GM19395 (cell line): ENCODE data around the gene CGREF1.
"Not testable (repeated sequence)": the region's sequence is repeated elsewhere in the genome, so short reads cannot be mapped to it uniquely, and the experiment has no call there.

Source experiments
- ATAC-seq: cut with Tn5 transposase; IDR thresholded peaks from one replicate; pipeline ENCODE4 v1.9.1; 2021; ENCODE audit warnings: mild to moderate bottlenecking, moderate library complexity; ENCODE audit not compliant: unreplicated experiment

The CGREF1 gene

GRCh38 chr2:27115519-27115918 lies 3.4 kb downstream of the CGREF1 start:
- ATAC-seq: no peak

- not testable (repeated sequence) for ATAC-seq
Measured at GRCh38 chr2:27111392-27112078, 7.4 kb downstream of the CGREF1 start.

- ATAC-seq: not testable (repeated sequence)
Measured at GRCh38 chr2:27110603-27111352, 8.2 kb downstream of the CGREF1 start.

- ATAC-seq: no peak
Measured at GRCh38 chr2:27109083-27109482, 9.8 kb downstream of the CGREF1 start.

- no peak for ATAC-seq
Measured at GRCh38 chr2:27108221-27108620, 10.7 kb downstream of the CGREF1 start.

GRCh38 chr2:27105981-27106380 lies 12.9 kb downstream of the CGREF1 start:
- no peak for ATAC-seq

GRCh38 chr2:27102329-27102728 lies 16.6 kb downstream of the CGREF1 start:
- no peak for ATAC-seq

- ATAC-seq: no peak
Measured at GRCh38 chr2:27100036-27100435, 18.9 kb downstream of the CGREF1 start.

GRCh38 chr2:27099334-27099955 lies 19.5 kb downstream of the CGREF1 start:
- no peak for ATAC-seq

- no peak for ATAC-seq
Measured at GRCh38 chr2:27097341-27097740, 21.6 kb downstream of the CGREF1 start.

- ATAC-seq: no peak
Measured at GRCh38 chr2:27096748-27097297, 22.1 kb downstream of the CGREF1 start.

GRCh38 chr2:27095745-27096651 lies 22.9 kb downstream of the CGREF1 start:
- no peak for ATAC-seq

- no peak for ATAC-seq
Measured at GRCh38 chr2:27095427-27095744, 23.5 kb downstream of the CGREF1 start.

- no peak for ATAC-seq
Measured at GRCh38 chr2:27094353-27094984, 24.5 kb downstream of the CGREF1 start.

- no peak for ATAC-seq
Measured at GRCh38 chr2:27093430-27094352, 25.2 kb downstream of the CGREF1 start.

- ATAC-seq: no peak
Measured at GRCh38 chr2:27092696-27093429, 26.1 kb downstream of the CGREF1 start.

GRCh38 chr2:27091746-27092695 lies 26.9 kb downstream of the CGREF1 start:
- no peak for ATAC-seq
